Neural cell (in vitro differentiated cells): Measurements from ENCODE around the gene RNASEH1. TPM values are rescaled to one million over a fixed set of nuclear protein-coding genes. Genes with fewer than 3 reads are reported as not detected.
"Not testable (repeated sequence)": the region's sequence is repeated elsewhere in the genome, so short reads cannot be mapped to it uniquely, and the experiment has no call there.

Experiments
- H2AFZ ChIP-seq: fragments of 200-600, 300-800 bp; sonication (generic), shearing (Covaris generic); 2 replicates; pipeline ENCODE4 v1.6.0; 2014; ENCODE audit warnings: low read depth, mild to moderate bottlenecking, antibody characterized with exemption, low read length, moderate library complexity
- H3F3A ChIP-seq: fragments of 200-600 bp; shearing (Covaris generic); 2 replicates; pipeline ENCODE4 v1.6.1; 2016; ENCODE audit warnings: mild to moderate bottlenecking, moderate library complexity, mixed read lengths, antibody characterized with exemption, low read length; ENCODE audit not compliant: insufficient read depth, poor library complexity, severe bottlenecking
- H3K27ac ChIP-seq: fragments of 200-600, 300-800 bp; sonication (generic), shearing (Covaris generic); 2 replicates; pipeline ENCODE4 v1.5.1; 2014; ENCODE audit warnings: mild to moderate bottlenecking, low read length, moderate library complexity
- H3K27me3 ChIP-seq: fragments of 300-800, 200-600 bp; sonication (generic), shearing (Covaris generic); 2 replicates; pipeline ENCODE4 v1.6.0; 2014; ENCODE audit warnings: mild to moderate bottlenecking, low read depth, low read length, moderate library complexity; ENCODE audit not compliant: insufficient read depth
- H3K36me3 ChIP-seq: fragments of 300-800, 200-600 bp; sonication (generic), shearing (Covaris generic); 2 replicates; pipeline ENCODE4 v1.5.1; 2014; ENCODE audit warnings: mild to moderate bottlenecking, antibody characterized with exemption, low read length, moderate library complexity; ENCODE audit not compliant: insufficient read depth
- H3K4me2 ChIP-seq: fragments of 300-800, 200-600 bp; sonication (generic), shearing (Covaris generic); 2 replicates; pipeline ENCODE4 v1.6.0; 2014; ENCODE audit warnings: mild to moderate bottlenecking, low read length
- H3K4me3 ChIP-seq: fragments of 300-800, 200-600 bp; sonication (generic), shearing (Covaris generic); 2 replicates; pipeline ENCODE4 v1.5.1; 2014; ENCODE audit warnings: mild to moderate bottlenecking, low read length, moderate library complexity
- H3K79me2 ChIP-seq: fragments of 200-600 bp; shearing (Covaris generic); replicated peaks from 2 replicates; pipeline ENCODE4 v1.6.0; 2014; ENCODE audit warnings: mild to moderate bottlenecking, low read length, moderate library complexity; ENCODE audit not compliant: insufficient read depth
- H3K9ac ChIP-seq: fragments of 300-800, 200-600 bp; sonication (generic), shearing (Covaris generic); 2 replicates; pipeline ENCODE4 v1.6.1; 2016; ENCODE audit warnings: mild to moderate bottlenecking, low read length, mixed read lengths
- H3K9me2 ChIP-seq: fragments of 200-600 bp; shearing (Covaris generic); 2 replicates; pipeline ENCODE4 v1.6.1; 2016; ENCODE audit warnings: mild to moderate bottlenecking, low read length, mixed read lengths; ENCODE audit not compliant: insufficient read depth
- H3K9me3 ChIP-seq: fragments of 200-600, 300-800 bp; sonication (generic), shearing (Covaris generic); 2 replicates; pipeline ENCODE4 v1.6.1; 2016; ENCODE audit warnings: mild to moderate bottlenecking, mixed run types, low read length, moderate library complexity, mixed read lengths
- H4K20me1 ChIP-seq: fragments of 200-600 bp; shearing (Covaris generic); 2 replicates; pipeline ENCODE4 v1.6.1; 2016; ENCODE audit warnings: mild to moderate bottlenecking, mixed run types; ENCODE audit not compliant: insufficient read depth
- EP300 ChIP-seq: fragments of 450-650 bp; conservative IDR thresholded peaks from 2 replicates; pipeline ENCODE4 v1.6.1; 2014; ENCODE audit warnings: antibody characterized with exemption, mild to moderate bottlenecking, moderate library complexity; ENCODE audit not compliant: poor library complexity, severe bottlenecking
- EZH2 ChIP-seq: fragments of 200-600, 300-800 bp; shearing (Covaris generic), sonication (generic); IDR thresholded peaks from 2 replicates; pipeline ENCODE4 v1.6.1; 2014; ENCODE audit warnings: antibody characterized with exemption, low read length, borderline replicate concordance, mild to moderate bottlenecking; ENCODE audit not compliant: insufficient read depth, poor library complexity, severe bottlenecking
- MXI1 ChIP-seq: fragments of 450-650 bp; conservative IDR thresholded peaks from 2 replicates; pipeline ENCODE4 v1.6.1; 2014; ENCODE audit warnings: antibody characterized with exemption, mild to moderate bottlenecking; ENCODE audit not compliant: poor library complexity, severe bottlenecking
- POLR2AphosphoS5 ChIP-seq: IDR thresholded peaks from 2 replicates; pipeline ENCODE4 v1.6.1; 2012
- RAD21 ChIP-seq: fragments of 450-650 bp; conservative IDR thresholded peaks from 2 replicates; pipeline ENCODE4 v1.6.1; 2014; ENCODE audit warnings: antibody characterized with exemption, mild to moderate bottlenecking, moderate library complexity
- SMC3 ChIP-seq: fragments of 450-650 bp; conservative IDR thresholded peaks from 2 replicates; pipeline ENCODE4 v1.6.1; 2014; ENCODE audit warnings: antibody characterized with exemption, mild to moderate bottlenecking, moderate library complexity; ENCODE audit not compliant: poor library complexity
- polyA plus RNA-seq: library from polyadenylated mRNA; depleted of rRNA; stranded (reverse); fragments of >200 nt; gene quantifications from 2 replicates; pipeline ENCODE4 v1.2.3, GENCODE V29; 2014
- TF ChIP-seq, protein P1 (sequence below): fragments of 450-650 bp; IDR thresholded peaks from 2 replicates; pipeline ENCODE4 v1.5.1; 2014; ENCODE audit warnings: antibody characterized with exemption, mild to moderate bottlenecking, moderate library complexity; ENCODE audit not compliant: poor library complexity, severe bottlenecking

RNASEH1 gene
- polyA plus RNA-seq, 1 donor from 2014 or later: 23.4 TPM

DNA sequence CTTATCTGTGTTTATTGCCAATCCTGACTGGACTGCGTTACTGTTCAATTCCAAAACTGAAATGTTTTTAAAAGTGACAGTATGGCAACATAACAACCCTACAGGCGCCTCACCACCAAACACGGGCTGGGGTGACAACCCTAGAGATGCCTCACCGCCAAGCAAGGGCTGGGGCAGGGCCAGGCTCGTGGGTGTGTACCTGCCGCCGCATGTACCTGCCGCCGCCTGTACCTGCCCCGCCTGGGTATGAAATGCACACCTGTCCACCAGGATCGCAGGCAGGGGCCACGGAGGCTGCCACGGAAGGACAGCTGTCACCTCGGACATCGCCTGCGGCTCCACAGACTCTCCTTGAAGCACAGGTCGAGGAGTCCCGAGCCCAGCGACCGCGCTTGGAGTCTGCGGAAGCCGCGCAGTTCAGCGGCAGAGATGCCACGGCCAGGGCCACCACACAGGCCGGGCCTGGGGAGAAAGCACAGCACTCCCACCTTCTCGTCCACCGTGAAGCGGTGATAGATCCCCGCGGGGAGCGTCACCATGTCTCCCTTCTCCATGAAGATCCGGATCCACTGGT, 57.7 kb downstream of the RNASEH1 start:
- Histone ChIP-seq H3K27ac (no peak overlapping the region), H3K27me3 (no peaks in the 10 kb centered on the region), H3K4me3 (no peak overlapping the region), H2AFZ (no peak overlapping the region), H4K20me1 (no peaks in the 10 kb centered on the region), H3K36me3 (no peaks in the 10 kb centered on the region), H3K9me3 (no peaks in the 10 kb centered on the region), H3K9ac (no peak overlapping the region), H3F3A (no peaks in the 10 kb centered on the region), H3K79me2 (no peaks in the 10 kb centered on the region), H3K4me2 (no peak overlapping the region), H3K9me2 (no peaks in the 10 kb centered on the region)
- TF ChIP-seq, protein P1, sequence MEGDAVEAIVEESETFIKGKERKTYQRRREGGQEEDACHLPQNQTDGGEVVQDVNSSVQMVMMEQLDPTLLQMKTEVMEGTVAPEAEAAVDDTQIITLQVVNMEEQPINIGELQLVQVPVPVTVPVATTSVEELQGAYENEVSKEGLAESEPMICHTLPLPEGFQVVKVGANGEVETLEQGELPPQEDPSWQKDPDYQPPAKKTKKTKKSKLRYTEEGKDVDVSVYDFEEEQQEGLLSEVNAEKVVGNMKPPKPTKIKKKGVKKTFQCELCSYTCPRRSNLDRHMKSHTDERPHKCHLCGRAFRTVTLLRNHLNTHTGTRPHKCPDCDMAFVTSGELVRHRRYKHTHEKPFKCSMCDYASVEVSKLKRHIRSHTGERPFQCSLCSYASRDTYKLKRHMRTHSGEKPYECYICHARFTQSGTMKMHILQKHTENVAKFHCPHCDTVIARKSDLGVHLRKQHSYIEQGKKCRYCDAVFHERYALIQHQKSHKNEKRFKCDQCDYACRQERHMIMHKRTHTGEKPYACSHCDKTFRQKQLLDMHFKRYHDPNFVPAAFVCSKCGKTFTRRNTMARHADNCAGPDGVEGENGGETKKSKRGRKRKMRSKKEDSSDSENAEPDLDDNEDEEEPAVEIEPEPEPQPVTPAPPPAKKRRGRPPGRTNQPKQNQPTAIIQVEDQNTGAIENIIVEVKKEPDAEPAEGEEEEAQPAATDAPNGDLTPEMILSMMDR: no peak
- TF ChIP-seq MXI1 (no peak), RAD21 (no peak), EP300 (no peak), POLR2AphosphoS5 (no peak), EZH2 (no peak), SMC3 (no peak)

- no peaks in the 10 kb centered on the region for H3F3A ChIP-seq
- H3K4me2 ChIP-seq: no peak overlapping the region
- H3K36me3 ChIP-seq: no peaks in the 10 kb centered on the region
- H3K9ac ChIP-seq: no peak overlapping the region
- TF ChIP-seq MXI1 (no peak), EP300 (no peak), EZH2 (no peak), POLR2AphosphoS5 (no peak), RAD21 (no peak)
- TF ChIP-seq, protein P1: no peak
- H4K20me1 ChIP-seq: no peaks in the 10 kb centered on the region
- no peaks in the 10 kb centered on the region for H3K79me2 ChIP-seq
- H3K27me3 ChIP-seq: no peaks in the 10 kb centered on the region
- H3K9me2 ChIP-seq: no peaks in the 10 kb centered on the region
- H3K9me3 ChIP-seq: no peaks in the 10 kb centered on the region
- no peak overlapping the region for H3K4me3 ChIP-seq
- H3K27ac ChIP-seq: no peak overlapping the region
- H2AFZ ChIP-seq: no peak overlapping the region
Observed at GRCh38 chr2:3498783-3499394, 59.2 kb downstream of the RNASEH1 start.

DNA sequence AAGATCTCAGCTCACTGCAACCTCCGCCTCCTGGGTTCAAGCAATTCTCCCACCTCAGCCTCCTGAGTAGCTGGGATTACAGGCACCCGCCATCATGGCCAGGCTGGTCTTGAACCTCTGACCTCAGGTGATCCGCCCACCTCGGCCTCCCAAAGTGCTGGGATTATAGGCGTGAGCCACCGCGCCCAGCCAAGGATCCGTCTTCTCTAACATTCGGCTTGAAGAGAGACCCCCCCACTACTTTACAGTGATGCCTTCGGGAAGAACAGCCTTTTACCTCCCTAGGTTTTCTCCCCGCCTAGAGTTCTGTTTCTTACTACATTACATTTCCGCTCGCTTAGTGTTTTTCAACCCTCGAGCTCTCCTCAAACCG, 61.4 kb downstream of the RNASEH1 start:
- not testable (repeated sequence) for H3K36me3 ChIP-seq, H3K4me3 ChIP-seq, H4K20me1 ChIP-seq, H3K27me3 ChIP-seq, H3K9me3 ChIP-seq, H3K79me2 ChIP-seq, H3K27ac ChIP-seq, H3K9me2 ChIP-seq, H3F3A ChIP-seq, H3K4me2 ChIP-seq, H3K9ac ChIP-seq, H2AFZ ChIP-seq

Other genes starting within 250 kb of the RNASEH1 start
- 138 and 147 TPM in 2 replicates for gene EIPR1, start 180.5 kb downstream of the RNASEH1 start, polyA plus RNA-seq
- 76.2 and 76.3 TPM in 2 replicates for gene TRAPPC12, start 178.6 kb downstream of the RNASEH1 start, polyA plus RNA-seq
- 21.3 and 23.9 TPM in 2 replicates for gene ADI1, start 38.8 kb downstream of the RNASEH1 start, polyA plus RNA-seq
- gene RPS7, start 16.9 kb upstream of the RNASEH1 start, polyA plus RNA-seq: 1,885 and 2,249 TPM in 2 replicates
- gene COLEC11, start 36.8 kb upstream of the RNASEH1 start, polyA plus RNA-seq: 1.7 and 4.0 TPM in 2 replicates
- gene ALLC, start 99.9 kb upstream of the RNASEH1 start, polyA plus RNA-seq: 0.33 TPM in 1 of 2 replicates, not detected in the other
- not detected in 2 replicates for gene DCDC2C, start 145.2 kb upstream of the RNASEH1 start, polyA plus RNA-seq